HG03066 (cell line): ENCODE data around the gene SMYD3.
A peak's percentile ranks its signal among the peaks of the same experiment; 100 is the strongest.
"Not testable (repeated sequence)": the region's sequence is repeated elsewhere in the genome, so short reads cannot be mapped to it uniquely, and the experiment has no call there.

Experiments used
- ATAC-seq: cut with Tn5 transposase; IDR thresholded peaks from one replicate; pipeline ENCODE4 v1.9.1; 2021; ENCODE audit warnings: low read depth; ENCODE audit not compliant: unreplicated experiment

Gene SMYD3

GRCh38 chr1:246367041-246367440, 140.0 kb downstream of the SMYD3 start:
- no peak for ATAC-seq

- ATAC-seq = no peak
Observed at GRCh38 chr1:246365708-246366107, 141.4 kb downstream of the SMYD3 start.

GRCh38 chr1:246364415-246364941, 142.6 kb downstream of the SMYD3 start:
- no peak for ATAC-seq

GRCh38 chr1:246357014-246357598, 150.0 kb downstream of the SMYD3 start:
- ATAC-seq = not testable (repeated sequence)

GRCh38 chr1:246355411-246356230, 151.5 kb downstream of the SMYD3 start:
- ATAC-seq = no peak

- ATAC-seq = no peak
Observed at GRCh38 chr1:246351721-246352120, 155.4 kb downstream of the SMYD3 start.

GRCh38 chr1:246350745-246351144, 156.3 kb downstream of the SMYD3 start:
- ATAC-seq = no peak

GRCh38 chr1:246343937-246344336, 163.1 kb downstream of the SMYD3 start:
- ATAC-seq = no peak

GRCh38 chr1:246343251-246343650, 163.8 kb downstream of the SMYD3 start:
- ATAC-seq = no peak

GRCh38 chr1:246338546-246338945, 168.5 kb downstream of the SMYD3 start:
- no peak for ATAC-seq

GRCh38 chr1:246338098-246338497, 169.0 kb downstream of the SMYD3 start:
- no peak for ATAC-seq

GRCh38 chr1:246335151-246335550, 171.9 kb downstream of the SMYD3 start:
- ATAC-seq = no peak

GRCh38 chr1:246333855-246334254, 173.2 kb downstream of the SMYD3 start:
- ATAC-seq = no peak

- ATAC-seq = no peak
Observed at GRCh38 chr1:246332078-246332477, 175.0 kb downstream of the SMYD3 start.

- ATAC-seq = peak; percentile 97
Observed at GRCh38 chr1:246329900-246330299, 177.2 kb downstream of the SMYD3 start.

GRCh38 chr1:246329292-246329691, 177.8 kb downstream of the SMYD3 start:
- not testable (repeated sequence) for ATAC-seq

- no peak for ATAC-seq
Observed at GRCh38 chr1:246324711-246325110, 182.4 kb downstream of the SMYD3 start.

GRCh38 chr1:246324033-246324432, 183.0 kb downstream of the SMYD3 start:
- not testable (repeated sequence) for ATAC-seq

- no peak for ATAC-seq
Observed at GRCh38 chr1:246320286-246320685, 186.8 kb downstream of the SMYD3 start.

- ATAC-seq = no peak
Observed at GRCh38 chr1:246319083-246319714, 187.9 kb downstream of the SMYD3 start.

- no peak for ATAC-seq
Observed at GRCh38 chr1:246318622-246319021, 188.5 kb downstream of the SMYD3 start.

- ATAC-seq = no peak
Observed at GRCh38 chr1:246318036-246318359, 189.1 kb downstream of the SMYD3 start.
